Esophagus squamous epithelium (tissue), 4 donors: ENCODE results near the gene IL13.

Experiments used
- POLR2A ChIP-seq, 4 donors: fragments of 450-650 bp; IDR thresholded peaks; one replicate each; pipeline ENCODE4 v1.6.1; 2017; ENCODE audit warnings: antibody characterized with exemption in 4 of 4, mild to moderate bottlenecking in 4 of 4, moderate library complexity in 3 of 4
- TF ChIP-seq, protein P1 (sequence below), 6 experiments: fragments of 450-650 bp in 4 of 6; fragments of 200-600 bp in 2 of 6; sonication (generic) in 2 of 6; IDR thresholded peaks; one replicate each; pipeline ENCODE4 v1.5.1; 2016 to 2019; ENCODE audit warnings: antibody characterized with exemption in 6 of 6, mild to moderate bottlenecking in 4 of 6, moderate library complexity in 4 of 6

DNA sequence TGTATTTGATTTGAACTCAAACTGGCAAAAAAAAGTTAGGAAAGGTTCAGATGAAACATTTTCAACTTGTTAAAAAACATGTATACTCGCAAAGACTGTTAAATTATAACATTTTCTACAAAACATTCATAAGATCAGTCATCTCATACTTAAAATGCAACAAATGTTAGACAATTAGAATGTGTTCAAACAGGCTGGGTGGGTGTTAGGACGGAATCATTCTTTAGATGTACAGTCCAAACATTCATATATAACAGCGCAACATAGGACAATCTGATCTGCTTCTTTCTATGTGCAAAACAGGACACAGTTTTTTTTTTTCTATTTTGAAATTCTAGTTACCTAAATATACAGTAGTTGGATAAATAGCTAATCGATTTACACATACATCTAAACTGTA is 38.0 kb downstream of the IL13 start:
- TF ChIP-seq, protein P1, sequence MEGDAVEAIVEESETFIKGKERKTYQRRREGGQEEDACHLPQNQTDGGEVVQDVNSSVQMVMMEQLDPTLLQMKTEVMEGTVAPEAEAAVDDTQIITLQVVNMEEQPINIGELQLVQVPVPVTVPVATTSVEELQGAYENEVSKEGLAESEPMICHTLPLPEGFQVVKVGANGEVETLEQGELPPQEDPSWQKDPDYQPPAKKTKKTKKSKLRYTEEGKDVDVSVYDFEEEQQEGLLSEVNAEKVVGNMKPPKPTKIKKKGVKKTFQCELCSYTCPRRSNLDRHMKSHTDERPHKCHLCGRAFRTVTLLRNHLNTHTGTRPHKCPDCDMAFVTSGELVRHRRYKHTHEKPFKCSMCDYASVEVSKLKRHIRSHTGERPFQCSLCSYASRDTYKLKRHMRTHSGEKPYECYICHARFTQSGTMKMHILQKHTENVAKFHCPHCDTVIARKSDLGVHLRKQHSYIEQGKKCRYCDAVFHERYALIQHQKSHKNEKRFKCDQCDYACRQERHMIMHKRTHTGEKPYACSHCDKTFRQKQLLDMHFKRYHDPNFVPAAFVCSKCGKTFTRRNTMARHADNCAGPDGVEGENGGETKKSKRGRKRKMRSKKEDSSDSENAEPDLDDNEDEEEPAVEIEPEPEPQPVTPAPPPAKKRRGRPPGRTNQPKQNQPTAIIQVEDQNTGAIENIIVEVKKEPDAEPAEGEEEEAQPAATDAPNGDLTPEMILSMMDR (IDR thresholded peaks at IDR 0.05): no peak
- TF ChIP-seq POLR2A (IDR thresholded peaks at IDR 0.05): no peak
